GM18507 (cell line): ENCODE data around the gene DHX8.
"Not testable (repeated sequence)": the region's sequence is repeated elsewhere in the genome, so short reads cannot be mapped to it uniquely, and the experiment has no call there.

Experiments used
- DNase-seq: peaks from one replicate; pipeline ENCODE4 v3.0.0; 2011; ENCODE audit warnings: low read depth; ENCODE audit not compliant: insufficient read length; ENCODE audit errors: extremely low spot score
- FAIRE-seq: peaks from 2 replicates; lab custom pipeline; 2011; peaks lifted over from hg19 to GRCh38; lab: Jason Lieb, UNC

DHX8 gene

DNA sequence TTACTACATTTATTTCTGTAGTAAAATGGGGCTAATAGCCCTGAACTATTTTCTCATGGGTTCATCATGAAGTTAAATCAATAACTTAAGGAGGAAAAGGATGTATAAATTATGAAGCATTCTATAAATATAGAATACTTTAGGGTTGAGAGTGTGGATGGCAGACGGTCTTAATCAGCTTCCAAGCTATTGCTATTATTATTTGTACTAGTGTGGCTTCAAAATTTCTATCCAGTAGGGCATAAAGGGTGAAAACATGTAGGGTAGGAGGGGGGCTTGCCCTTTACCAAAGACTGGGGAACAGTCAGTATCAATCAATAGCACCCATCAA, 26.4 kb upstream of the DHX8 start:
- DNase-seq: no peak
- no peak for FAIRE-seq

DNA sequence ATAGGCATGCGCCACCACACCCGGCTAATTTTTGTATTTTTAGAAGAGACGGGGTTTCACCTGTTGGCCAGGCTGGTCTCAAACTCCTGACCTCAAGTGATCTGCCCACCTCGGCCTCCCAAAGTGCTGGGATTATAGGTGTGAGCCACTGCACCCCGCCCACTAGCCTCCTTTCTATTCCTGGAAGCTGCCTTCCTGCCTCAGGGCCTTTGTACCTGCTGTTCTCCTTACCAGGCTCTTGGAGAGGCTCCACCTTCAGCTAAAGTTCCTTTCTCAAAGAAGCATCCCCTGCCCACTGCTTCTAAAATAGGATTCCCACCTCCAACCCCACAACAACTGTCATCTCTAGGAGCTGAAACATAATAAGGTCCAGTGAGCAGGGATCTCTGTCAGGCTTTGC, 23.9 kb upstream of the DHX8 start:
- DNase-seq, FAIRE-seq: not testable (repeated sequence)

DNA sequence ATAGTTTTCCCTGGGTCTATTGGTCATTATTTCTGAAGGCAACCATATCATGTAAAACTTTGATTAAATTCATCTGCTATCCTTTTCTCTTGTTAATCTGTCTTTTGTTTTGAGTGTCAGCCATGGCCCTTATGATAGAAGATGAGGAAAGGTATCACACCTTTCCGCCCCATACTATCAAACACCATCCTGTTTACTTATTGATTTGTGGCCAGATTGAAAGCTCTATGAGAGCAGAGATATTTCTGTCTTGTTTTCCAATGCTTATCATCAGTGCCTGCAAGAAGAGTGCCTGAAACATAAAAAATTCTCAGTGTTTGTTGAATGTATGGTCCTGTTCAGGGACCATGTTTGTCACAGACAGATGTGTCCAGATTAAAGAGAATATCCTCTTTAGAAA, 22.6 kb upstream of the DHX8 start:
- DNase-seq (no peak), FAIRE-seq (no peak)

DNA sequence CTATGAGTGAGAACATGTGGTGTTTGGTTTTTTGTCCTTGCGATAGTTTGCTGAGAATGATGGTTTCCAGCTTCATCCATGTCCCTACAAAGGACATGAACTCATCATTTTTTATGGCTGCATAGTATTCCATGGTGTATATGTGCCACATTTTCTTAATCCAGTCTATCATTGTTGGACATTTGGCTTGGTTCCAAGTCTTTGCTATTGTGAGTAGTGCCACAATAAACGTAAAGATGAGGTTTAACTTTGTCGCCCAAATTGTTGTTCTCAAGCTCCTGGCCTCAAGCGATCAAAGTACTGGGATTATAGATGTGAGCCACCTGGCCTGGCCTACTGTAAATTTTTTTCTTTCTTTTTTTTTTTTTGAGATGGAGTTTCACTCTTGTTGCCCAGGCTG, 21.2 kb upstream of the DHX8 start:
- not testable (repeated sequence) for DNase-seq, FAIRE-seq

DNA sequence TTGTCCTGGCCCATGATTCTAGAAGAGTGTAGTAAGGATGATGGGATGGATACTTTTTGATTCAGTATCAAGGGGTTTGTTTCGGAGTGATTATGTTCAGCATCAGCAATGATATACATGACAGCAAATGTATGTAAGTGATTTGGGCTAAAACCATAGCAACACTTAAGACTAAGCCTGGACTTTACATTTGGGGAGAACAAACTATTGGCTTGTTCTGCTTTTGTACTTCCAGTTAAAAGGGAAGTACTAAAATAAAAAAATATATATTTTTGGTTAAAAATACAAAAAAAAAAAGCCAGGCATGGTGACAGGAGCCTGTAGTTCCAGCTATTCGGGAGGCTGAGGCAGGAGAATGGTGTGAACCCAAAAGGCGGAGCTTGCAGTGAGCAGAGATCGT, 20.5 kb upstream of the DHX8 start:
- FAIRE-seq (no peak), DNase-seq (no peak)

DNA sequence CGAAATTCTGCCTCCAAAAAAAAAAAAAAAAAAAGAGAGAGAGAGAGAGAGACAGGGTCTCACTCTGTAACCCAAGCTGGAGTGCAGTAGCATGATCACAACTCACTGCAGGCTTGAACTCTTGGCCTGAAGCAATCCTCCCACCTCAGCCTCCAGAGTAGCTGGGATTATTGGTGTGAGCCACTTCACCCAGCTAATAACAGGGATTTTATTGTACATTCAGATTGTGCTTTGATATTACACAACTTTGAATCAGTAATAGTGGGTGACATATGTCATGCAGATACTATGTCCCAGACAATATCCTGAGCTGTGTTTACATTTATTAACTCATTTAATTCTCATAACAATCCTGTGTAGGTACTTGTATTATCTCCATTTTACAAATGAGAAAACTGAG, 19.7 kb upstream of the DHX8 start:
- no peak for DNase-seq
- FAIRE-seq: no peak

DNA sequence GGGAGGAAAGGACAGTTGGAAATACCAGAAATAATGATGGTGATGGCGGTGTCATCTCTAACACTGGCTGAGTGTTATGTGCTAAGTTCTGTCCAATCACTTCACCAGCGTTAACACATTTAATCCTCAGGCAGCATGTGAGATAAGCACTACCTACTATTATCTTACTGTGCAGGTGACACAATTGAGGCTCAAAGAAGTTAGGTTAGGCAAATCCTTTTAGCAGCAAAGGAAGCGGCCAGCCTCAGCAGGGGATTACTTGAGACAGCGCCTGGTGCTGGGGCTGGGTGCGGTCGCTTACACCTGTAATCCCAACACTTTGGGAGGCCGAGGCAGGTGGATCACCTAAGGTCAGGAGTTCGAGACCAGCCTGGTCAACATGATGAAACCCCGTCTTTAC, 18.7 kb upstream of the DHX8 start:
- FAIRE-seq (no peak), DNase-seq (no peak)

DNA sequence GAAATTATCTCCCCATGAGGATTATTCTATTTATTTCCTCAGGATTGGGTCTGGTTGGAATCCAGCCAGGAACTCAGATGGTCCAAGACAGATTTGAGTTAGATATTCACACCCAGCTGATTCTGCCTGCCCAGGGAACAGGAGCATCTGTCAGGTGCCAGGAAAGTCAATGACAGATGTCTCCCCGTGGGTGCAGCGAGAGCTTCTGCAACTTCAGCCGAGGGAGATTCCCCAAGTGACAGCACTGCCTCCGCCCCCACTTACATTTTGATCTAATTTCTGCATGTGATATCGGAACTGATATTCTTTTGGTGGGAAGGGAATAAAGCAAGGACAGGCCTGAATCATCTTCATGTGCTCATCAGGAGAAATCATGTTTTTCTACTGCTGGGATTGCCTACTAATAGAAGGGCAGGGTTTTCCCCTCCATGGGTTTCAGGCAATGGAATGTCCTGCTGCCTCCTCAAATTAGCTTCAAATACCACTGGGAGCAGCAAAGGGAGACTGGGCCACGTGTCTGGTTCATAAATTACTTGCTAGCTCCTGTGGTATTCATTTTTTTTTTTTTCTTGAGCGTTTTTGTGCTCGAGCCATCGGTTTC, 15.7 kb upstream of the DHX8 start:
- DNase-seq (no peak), FAIRE-seq (no peak)

DNA sequence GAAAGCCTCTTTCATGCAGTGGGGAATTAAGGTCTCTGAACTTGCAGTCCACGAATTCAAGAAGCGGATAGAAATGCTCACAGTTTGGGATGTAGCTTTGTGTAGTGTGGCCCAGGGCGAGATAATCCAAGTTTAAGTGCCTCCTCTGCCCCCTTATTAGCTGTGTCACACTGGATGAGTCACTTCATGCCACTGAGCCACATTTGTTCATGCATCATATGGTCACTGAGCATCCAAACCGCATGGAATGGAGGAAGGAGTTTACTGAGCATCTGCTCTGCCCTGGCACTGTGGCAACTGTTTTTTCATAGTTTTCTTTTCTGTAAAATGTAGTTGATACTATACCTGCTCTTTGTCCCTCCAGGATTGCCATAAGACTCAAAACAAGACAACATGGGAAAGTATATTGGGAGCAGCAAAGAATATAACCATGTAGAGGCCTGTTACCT, 15.1 kb upstream of the DHX8 start:
- FAIRE-seq: no peak
- DNase-seq: no peak

DNA sequence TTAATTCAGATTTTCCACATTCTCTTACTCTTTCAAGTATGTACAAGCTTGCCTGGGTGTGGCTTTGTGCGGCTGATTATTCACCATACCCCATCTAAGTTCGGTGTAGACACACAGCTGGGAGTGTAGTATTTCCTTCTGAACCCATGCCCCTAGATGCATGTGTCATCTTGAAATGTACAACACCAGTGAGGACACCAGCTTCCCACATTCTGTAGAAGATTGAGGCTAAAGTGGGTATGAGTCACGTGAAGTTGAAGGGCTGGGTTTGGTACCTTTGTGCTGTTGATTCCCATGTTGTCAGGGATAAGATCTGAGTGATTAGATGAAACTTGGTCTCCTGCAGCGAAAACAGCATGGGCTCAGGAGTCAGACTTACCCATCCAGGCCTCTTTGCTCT, 14.6 kb upstream of the DHX8 start:
- DNase-seq (no peak), FAIRE-seq (no peak)

DNA sequence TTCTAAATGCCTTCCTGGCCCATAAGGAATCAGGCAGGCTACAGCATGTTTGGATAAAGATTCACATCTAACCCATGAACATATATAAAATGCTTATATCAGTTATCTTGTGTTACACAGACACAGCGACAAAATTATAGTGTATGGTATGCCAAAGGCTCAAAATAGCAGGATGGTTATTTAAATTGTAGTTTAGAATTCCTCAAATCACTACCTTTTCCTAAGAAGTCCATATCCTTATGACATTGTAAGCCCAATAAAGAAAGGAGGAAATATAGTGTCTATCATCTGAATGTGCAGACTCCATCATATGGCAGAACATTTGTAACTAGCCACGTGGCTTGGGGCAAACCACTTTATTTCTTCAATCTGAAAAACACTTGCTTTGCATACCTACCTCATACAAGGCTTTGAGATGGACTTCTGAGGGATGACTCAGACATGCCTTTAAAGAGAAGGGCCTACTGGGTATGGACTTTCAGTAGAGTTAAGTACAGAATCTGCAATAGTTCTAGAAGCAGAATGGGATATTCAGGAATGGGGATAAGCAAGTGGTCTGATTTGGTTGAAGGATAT, 12.1 kb upstream of the DHX8 start:
- DNase-seq: no peak
- FAIRE-seq: no peak

DNA sequence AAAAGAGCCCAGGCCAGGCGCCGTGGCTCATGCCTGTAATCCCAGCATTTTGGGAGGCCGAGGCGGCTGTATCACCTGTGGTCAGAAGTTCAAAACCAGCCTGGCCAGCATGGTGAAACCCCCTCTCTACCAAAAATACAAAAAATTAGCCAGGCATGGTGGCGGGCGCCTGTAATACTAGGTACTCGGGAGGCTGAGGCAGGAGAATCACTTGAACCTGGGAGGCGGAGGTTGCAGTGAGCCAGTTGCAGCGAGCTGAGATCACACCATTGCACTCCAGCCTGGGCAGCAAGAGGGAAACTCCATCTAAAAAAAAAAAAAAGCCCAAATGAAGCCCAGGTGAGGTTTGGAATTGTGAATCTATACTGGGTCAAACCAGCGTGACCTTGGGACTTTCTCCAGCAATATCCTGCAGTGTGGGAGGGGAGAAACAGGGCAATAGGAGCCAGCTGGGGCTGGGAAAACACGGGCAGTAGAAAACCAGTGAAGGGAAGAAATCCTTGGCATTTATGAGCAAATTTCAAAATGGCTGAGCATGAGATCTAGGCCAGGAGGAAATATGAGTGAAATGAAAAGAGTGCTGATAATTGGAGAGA, 8.2 kb upstream of the DHX8 start:
- FAIRE-seq (no peak), DNase-seq (no peak)

DNA sequence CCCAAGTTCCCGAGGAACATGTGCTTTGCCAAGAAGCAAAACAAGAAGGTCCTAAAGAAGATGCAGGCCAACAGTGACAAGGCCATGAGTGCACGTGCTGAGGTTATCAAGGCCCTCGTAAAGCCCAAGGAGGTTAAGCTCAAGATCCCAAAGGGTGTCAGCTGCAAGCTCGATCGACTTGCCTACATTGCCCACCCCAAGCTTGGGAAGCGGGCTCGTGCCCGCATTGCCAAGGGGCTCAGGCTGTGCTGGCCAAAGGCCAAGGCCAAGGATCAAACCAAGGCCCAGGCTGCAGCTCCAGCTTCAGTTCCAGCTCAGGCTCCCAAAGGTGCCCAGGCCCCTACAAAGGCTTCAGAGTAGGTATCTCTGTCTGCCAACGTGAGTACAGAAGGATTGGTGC, 7.5 kb upstream of the DHX8 start:
- FAIRE-seq, DNase-seq: not testable (repeated sequence)

DNA sequence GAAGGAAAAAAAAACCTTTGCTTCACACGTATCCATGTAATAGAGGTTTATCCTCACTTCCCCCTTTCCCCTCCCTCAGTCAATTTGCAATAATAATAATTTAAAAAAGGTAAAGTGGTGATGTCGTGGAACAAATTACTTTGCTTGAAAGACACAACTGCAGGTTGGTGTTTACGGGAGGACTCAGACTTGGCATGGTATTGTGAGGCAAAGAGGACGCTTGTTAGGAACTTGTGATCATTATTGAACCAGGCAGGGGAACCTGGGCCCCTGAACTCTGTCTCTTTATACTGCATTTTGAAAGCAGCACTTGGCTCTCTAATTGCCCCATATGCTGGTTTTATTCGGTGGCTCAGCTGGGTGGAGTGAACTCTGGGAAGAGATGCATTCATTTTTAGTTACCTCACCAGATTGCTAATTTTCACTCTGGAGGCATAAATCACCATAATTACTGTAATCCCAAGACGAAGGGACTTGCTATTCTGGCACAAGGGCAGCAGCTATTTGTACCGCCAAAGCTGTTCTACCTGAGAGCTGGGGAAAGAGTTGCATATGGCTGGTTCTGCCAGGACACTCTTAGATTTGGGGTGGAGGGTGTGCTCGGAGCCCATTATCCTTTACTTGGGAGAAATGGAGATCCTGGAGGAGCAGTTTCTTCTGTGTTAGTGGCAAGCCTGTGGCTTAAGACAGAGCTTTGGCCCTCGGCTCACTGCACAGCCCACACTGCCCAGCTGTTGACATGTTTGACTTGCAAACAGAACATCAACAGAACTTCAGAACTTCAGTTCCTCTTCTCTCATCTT, 5.7 kb upstream of the DHX8 start:
- FAIRE-seq (no peak), DNase-seq (no peak)

DNA sequence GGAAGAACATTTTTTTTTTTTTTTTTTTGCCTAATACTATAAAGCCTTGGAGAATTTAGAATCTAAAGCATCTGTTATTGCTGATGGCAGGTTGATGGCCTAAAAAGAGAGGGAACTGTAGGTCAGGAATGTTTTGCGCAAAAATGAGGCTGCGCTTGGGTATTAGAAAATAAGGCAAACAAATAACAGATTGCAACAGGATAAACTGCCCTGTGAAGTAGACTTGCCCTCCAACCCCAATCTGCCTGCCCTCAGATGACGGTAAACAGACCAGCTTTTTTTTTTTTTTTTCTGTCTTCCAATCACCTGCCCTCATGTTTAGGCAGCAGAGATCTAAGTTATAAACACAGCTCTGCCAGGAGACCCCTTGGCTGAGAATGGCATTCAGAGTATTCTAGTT, 3.8 kb upstream of the DHX8 start:
- DNase-seq: no peak
- no peak for FAIRE-seq

DNA sequence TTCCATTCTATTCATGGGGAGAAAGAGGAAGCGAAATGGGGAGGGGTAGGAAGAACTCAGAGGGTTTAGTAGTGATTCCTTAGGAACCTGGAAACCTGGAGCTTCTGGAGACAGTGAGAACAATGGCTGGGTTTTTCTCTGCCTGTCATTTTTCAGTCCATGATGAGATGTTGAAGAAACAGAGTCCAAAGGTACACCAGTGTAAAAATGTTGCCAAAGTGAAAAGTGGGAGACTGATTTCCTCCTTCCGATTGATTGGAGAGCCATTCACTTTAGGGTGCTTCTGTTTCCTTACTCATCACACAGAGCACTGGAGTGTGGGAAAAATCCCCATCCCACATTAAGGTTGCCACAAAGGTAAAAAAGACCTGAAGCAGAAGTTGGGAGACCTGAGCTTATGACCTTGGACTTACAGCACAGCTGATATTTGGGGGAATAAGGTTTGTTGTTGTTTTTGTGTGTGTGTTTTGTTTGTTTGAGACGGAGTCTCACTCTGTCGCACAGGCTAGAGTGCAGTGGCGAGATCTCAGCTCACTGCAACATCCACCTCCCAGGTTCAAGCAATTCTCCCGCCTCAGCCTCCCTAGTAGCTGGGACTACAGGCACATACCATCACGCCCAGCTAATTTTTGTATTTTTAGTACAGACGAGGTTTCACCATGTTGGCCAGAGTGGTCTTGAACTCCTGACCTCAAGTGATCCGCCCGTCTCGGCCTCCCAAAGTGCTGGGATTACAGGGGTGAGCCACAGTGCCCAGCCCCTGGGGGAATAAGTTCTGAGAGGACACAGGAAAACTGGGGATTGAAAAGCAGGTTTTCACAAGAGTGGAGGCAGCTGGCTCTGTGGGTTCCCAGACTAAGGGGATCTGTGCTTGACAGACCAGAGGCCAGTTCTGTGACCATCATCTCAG, 1.4 kb upstream of the DHX8 start:
- no peak for DNase-seq
- no peak for FAIRE-seq

DNA sequence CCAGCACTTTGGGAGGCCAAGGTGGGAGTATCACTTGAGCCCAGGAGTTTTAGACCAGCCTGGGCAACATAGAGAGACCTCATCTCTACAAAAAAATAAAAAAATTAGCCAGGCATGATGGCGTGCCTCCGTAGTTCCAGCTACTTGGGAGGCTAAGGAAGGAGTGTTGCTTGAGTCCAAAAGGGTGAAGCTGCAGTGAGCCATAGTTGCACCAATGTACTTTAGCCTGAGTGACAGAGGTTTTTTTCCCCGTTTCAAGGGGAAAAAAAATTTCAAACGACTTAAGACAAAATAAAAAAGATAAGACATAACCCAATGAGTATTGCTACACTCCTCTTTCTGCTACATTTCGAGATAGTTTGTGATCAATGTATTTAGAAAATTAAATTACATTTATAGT, 6.8 kb downstream of the DHX8 start:
- DNase-seq (no peak), FAIRE-seq (no peak)

DNA sequence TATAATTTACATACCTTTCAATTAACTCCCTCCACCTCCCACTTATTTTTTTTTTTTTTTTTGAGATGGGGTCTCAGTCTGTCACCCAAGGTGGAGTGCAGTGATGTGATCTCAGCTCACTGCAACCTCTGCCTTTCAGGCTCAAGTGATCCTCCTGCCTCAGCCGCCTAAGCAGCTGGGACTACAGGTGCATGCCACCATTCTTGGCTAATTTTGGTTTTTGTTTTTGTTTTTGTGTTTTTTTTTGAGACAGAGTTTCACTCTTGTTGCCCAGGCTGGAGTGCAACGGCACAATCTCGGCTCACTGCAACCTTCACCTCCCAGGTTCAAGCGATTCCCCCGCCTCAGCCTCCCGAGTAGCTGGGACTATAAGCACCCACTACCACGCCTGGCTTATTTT, 25.7 kb downstream of the DHX8 start:
- not testable (repeated sequence) for FAIRE-seq

DNA sequence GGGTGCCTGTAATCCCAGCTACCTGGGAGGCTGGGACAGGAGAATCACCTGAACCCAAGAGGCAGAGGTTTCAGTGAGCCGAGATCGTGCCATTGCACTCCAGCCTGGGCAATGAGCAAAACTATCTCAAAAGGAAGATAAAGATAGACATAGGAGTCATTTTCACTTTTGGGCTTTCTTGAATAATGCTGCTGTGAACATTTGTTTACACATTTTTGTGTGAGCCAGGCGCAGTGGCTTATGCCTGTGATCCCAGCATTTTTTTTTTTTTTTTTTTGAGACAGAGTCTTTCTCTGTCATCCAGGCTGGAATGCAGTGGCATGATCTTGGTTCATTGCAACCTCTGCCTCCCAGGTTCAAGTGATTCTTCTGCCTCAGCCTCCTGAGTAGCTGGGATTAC, 27.4 kb downstream of the DHX8 start:
- not testable (repeated sequence) for FAIRE-seq, DNase-seq

More for the DNA sequence above, 25.7 kb downstream of the DHX8 start:
- not testable (repeated sequence) for DNase-seq

DNA sequence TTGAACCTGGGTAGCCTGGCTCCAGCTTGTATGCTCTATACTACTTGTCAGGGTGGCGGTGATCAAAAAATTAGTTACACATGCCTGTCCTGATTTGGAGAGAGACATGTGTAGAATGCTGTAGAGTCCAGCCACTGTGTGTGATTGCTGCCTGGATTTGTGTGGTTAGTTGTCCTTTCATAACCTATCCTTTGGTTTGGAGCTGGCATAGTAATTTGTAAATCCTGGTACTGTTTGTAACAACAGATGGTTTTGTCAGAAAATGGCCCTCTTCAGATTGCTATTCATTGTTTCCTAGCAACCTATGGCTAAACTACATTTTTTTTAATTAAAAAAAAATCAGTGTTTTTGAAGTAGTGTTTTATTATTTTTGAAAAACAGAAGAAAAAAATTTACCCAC, 31.9 kb downstream of the DHX8 start:
- no peak for DNase-seq
- FAIRE-seq: no peak
